ENCODE results near the gene ABTB2.
A peak's percentile ranks its signal among the peaks of the same experiment; 100 is the strongest.

Gene ABTB2

DNA sequence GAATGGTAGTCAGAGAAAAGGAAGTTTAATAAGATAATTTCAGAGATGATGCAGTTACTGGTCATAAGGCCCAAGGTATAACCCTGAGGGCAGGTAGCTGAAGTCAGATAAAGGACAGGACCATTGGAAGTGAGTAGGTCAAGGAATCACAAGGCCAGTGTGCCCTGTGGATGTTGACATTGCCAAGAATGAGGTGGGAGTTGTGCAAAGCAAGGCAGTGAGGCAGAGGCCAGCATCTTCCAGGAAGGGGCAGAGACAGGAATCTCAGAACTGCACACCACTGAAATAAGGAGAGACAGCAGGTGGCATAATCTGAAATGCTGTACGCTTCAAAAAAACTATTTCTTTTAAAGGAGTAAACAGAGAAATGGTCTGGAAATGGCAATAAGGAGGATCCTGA is 61.4 kb downstream of the ABTB2 start:
- no peak for FAIRE-seq
- DNase-seq (ENCODE audit: insufficient read length, low spot score) = no peak

GRCh38 chr11:34292546-34292945 is 65.3 kb downstream of the ABTB2 start:
- FAIRE-seq (no peak), DNase-seq (ENCODE audit: insufficient read length, low spot score) (no peak)

GRCh38 chr11:34292111-34292510 is 65.7 kb downstream of the ABTB2 start:
- DNase-seq (ENCODE audit: insufficient read length, low spot score) = no peak
- FAIRE-seq = no peak

DNA sequence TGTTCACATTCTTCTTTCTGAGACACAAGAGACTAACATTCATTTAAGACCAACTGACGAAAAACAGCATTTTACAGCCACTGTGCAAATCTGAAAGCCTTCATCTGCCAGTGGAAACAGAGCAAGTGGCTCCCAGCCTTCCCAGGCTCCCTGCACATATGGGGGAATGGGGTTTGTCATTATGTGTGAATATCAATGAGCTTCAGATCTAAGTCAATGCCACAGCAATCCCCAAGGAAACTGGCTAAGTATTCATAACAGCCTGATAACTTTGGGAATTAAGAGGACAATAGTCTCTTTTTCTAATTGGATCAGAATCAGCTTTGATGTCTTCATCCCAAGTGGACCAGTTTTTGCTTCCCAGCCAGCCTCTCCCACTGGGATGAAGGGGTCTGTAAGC is 66.9 kb downstream of the ABTB2 start:
- DNase-seq (ENCODE audit: insufficient read length, low spot score) (no peak), FAIRE-seq (no peak)

DNA sequence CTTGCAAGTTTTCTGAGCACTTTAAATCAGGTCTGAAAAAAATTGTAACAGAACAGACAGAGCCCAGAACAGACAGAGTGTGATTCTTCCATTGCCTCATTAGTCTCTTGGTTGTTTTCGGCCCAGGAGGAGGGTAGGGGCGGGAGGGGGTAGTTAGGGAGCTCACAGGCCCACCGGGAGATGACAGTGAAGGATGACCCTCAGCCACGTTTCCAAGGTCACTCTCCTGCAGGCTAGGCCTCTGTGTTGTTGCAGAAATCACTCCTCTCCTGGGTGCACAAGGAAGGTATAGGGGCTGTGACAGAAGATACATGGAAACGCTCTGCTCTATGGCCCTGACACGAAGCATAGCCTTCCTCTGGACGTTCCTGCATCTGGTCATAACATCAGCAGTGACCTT is 69.3 kb downstream of the ABTB2 start:
- DNase-seq (ENCODE audit: insufficient read length, low spot score) (no peak), FAIRE-seq (no peak)

GRCh38 chr11:34284811-34285481 is 72.9 kb downstream of the ABTB2 start:
- FAIRE-seq (no peak), DNase-seq (ENCODE audit: insufficient read length, low spot score) (no peak)

DNA sequence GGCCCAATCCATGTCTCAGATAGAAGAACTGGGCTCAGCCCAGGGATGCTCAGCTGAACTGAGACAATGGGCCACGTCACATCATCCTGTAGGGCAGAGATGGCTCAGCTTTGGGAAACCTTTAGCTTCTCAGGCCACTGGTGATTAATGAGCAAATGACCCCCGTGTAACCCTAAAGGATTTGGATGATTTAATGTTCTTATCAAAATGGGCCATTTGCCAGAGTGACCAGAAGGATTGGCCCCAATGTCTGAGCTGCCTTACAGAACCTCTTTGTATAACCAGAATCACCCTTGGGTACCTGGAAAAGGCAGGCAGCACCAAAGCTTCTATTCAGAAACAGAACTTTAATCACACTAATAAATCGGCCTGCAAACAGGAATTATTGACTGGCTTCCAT is 73.7 kb downstream of the ABTB2 start:
- FAIRE-seq (no peak), DNase-seq (ENCODE audit: insufficient read length, low spot score) (no peak)

DNA sequence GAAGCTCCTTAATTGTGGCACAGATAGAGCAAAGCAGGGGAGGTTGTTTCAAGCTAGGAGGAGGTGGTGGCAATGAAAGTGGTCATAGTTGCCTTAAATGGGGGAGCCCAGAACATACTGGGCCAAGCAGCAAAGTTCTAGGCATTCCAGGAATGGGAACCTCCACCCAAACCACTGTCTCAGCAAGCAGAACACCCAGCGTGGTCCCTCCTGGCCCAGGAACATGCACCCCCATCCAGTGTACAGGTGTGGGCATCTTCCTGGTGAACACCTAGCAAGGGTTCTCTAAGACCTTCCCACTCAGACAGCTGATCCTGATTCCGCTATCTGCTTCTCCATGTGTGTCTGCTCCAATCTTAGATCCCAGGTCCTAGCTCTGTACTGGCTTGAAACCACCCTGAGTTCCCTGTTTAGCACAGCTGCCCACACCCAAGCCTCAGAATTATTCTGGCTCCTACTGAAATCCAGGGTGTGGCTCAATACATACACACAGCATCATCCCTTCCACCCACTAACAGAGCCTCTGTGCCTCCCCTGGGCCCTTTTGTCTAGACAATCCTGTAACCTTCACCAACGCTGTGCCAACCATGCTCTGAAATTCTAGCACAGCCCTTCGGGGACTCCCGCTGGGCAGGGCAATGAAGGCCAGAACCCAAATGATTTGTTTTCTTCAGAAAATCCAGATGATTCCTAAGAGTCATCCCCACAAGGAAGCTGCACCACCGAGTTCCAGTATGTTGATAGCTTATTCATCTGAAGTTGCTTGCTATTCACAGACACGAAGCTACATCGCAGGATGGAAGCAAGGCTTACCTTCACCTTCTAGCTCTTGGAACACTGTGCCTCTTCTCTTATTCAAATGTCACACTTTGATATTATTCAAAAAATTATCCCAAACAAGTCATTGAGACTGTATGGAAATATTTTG is 76.6 kb downstream of the ABTB2 start:
- DNase-seq (ENCODE audit: insufficient read length, low spot score) (no peak), FAIRE-seq (no peak)

DNA sequence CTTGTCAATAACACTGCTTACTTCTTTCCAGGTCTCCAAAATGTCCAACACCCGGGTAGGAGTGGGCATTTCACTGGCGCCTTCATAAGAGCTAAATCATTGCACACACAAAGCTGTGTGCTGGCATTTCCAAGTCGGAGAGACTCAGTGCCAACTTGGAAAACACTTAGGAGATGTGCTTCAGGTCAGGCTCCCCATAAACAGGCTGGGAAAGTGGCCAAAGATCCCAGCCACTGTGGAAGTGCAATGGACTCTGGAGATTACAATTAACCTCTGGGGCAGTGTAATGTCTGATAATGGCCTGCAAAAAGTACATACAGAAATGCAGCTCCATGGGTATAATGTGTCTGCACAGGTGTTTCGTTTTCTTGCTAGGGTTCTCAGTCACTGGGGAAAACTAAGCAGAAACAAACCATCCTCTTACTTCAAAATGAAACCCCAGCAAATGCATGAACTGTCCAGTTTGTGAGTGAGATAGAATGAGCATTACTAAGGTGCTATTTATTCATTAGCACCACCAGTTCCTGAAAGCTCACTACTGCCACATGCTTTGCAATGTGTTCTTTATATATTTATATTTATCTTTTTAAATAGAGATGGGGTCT is 79.0 kb downstream of the ABTB2 start:
- DNase-seq (ENCODE audit: insufficient read length, low spot score) (no peak), FAIRE-seq (no peak)

GRCh38 chr11:34278175-34278574 is 79.6 kb downstream of the ABTB2 start:
- FAIRE-seq = no peak
- DNase-seq (ENCODE audit: insufficient read length, low spot score) = no peak

DNA sequence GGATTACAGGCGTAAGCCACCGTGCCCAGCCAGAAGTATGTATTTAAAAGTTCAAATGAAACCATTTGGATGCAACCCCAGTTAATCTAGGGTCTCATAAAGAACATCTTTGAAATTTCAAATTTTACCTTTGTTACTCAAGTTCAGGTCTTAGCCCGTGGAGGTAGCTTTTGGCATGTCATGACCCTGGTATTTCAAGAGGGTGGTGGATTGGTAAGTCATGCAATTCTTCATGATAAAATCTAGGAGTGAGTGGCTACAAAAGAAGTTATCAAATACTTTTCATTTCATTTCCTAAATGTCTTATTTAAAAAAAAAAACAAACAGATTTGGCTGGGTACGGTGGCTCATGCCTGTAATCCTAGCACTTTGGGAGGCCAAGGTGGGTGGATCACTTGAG is 80.6 kb downstream of the ABTB2 start:
- DNase-seq (ENCODE audit: insufficient read length, low spot score) = no peak

GRCh38 chr11:34276352-34276864 is 81.4 kb downstream of the ABTB2 start:
- DNase-seq (ENCODE audit: insufficient read length, low spot score) = no peak
- FAIRE-seq = no peak

More for the DNA sequence above, 80.6 kb downstream of the ABTB2 start:
- no peak for FAIRE-seq

- no peak for FAIRE-seq
- DNase-seq (ENCODE audit: insufficient read length, low spot score) = no peak
These were observed 82.3 kb downstream of the ABTB2 start for GRCh38 chr11:34275486-34275885.

GRCh38 chr11:34274712-34275398 is 83.0 kb downstream of the ABTB2 start:
- peak; percentile 89 for DNase-seq (ENCODE audit: insufficient read length, low spot score)
- peak; percentile 81 for FAIRE-seq

DNA sequence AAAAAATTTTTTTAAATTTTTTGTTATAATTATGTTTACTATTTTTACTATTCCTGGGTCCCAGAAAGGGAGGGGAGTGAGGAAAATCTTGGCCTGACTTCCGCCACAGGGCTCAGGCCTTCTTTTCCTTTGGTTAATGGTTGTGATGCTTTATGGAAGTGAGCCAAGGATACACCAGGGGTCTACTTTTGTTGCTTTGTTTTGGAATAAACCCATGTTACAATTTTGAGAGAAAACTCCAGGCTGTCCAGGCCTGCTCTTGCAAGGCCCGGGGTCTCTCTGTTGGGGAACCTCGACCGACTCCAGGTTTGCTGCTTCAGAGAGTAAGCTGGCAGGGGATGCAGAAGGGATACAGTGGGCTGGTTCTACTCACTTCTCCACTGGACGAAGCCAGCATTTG is 84.7 kb downstream of the ABTB2 start:
- no peak for DNase-seq (ENCODE audit: insufficient read length, low spot score)
- FAIRE-seq = no peak

DNA sequence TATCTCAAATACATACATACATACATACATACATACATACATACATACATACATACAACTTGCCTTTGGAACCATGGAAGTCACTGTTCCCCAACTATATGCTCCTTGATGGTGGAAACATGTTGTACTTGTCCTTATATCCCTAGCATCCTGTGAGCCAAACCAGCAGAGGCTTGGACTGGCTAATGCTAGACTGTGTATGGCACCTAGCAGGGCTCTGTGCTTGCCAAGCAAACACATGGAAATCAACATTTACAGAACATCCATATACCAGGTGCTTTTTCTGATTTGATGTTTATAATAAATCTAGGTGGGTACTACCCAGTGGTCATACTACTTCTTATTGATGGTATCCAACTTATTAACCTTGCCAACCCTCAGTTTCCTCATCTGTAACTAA is 86.1 kb downstream of the ABTB2 start:
- DNase-seq (ENCODE audit: insufficient read length, low spot score) (no peak), FAIRE-seq (no peak)

DNA sequence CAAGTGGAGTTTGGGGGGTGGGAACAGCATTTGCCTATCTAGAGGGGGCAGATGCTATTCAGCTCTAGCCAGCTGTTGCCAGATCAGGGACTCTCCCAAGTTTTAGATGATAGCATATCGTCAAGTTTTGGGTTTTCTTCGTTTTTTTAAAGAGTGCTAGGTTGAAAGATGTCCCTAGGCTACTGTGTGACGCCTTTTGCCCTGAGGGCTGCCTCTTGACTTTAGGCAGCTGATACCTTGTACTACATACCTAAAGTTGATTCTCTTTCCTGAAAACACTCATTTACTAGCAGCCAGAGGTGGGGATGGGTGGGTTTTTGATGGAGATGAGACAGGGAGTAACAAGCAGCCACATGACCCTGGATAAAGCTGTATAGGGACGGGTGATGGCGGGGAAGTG is 87.1 kb downstream of the ABTB2 start:
- DNase-seq (ENCODE audit: insufficient read length, low spot score) = no peak
- no peak for FAIRE-seq

DNA sequence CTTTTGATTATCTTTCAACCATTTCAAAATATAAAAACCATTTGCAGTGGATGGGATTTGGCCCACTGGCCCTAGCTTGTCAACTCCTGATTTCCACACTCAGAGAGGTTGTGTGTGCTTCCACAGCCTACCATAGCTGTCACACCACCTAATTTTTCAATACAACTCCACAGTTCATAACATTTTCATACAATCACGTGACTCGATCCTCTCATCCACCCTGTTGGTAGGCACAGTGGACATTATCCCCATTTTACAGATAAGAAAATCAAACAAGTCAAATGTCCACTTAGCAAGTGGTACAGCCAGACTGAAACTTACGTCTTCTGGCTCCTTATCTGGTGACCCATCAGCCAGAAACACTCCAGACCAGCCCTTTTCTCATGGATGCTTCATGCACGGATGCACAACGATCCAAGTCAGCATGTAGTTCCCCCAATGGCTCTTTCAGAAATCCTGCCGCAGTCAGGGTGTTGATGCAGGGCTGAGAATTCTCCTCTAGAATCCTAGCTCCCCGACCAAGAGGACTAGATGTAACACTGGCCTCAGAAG is 88.0 kb downstream of the ABTB2 start:
- DNase-seq (ENCODE audit: insufficient read length, low spot score) = no peak
- no peak for FAIRE-seq

GRCh38 chr11:34268906-34269430 is 88.8 kb downstream of the ABTB2 start:
- DNase-seq (ENCODE audit: insufficient read length, low spot score) = no peak
- no peak for FAIRE-seq

DNA sequence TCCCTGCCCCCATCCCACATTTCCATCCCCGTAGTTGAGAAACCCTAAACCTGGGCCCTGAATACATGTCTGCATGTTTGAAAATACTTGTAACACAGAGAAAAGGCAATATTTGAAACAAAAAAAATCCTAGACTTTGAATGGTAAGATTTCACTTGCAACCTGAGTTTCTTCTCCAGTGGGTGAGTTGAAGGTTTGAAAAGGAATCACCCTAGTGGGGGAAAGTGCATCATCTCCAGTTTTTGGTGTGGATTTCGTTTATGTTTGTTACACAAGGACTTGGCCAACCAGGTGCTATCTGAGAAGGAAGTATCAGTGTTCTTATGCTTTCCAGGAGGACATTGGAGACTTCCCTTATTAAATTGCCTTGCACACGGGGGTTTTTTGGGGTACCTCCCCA is 90.4 kb downstream of the ABTB2 start:
- DNase-seq (ENCODE audit: insufficient read length, low spot score) (no peak), FAIRE-seq (no peak)

All from HTR-8/SVneo (cell line).